ENCODE results near the gene ASB13. TPM values are rescaled to one million over a fixed set of nuclear protein-coding genes. Genes with fewer than 3 reads are reported as not detected.
A peak's percentile ranks its signal among the peaks of the same experiment; 100 is the strongest.

ASB13 gene
- total RNA-seq, 1 donor from 2014 or later: 15.3 TPM

DNA sequence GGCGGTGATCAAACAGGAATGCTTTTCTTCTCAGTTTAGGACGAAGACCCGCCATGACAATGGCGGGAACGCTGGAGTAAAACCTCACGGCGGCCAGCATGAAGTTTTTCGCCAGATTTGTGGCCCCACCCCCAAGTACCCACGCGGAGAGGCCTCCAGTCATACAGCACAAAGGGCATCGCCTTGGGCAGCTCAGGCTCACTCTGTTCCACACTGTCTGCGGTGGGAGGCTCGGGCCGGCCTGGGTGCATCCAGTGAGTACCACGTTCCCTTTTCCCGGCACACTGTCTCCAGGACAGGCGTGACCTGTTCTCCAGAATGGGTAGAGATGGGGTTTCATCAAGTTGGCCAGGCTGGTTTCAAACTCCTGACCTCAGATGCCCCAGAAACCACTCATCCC, 27.3 kb downstream of the ASB13 start:
- Histone ChIP-seq H3K36me3 (peaks cover 36 to 40% of the 10 kb centered on the region in 2 donors), H3K4me3 (no peak overlapping the region), H3K27ac (no peak overlapping the region), H3K9me3 (no peaks in the 10 kb centered on the region), H3K4me1 (peaks cover 0 to 10% of the 10 kb centered on the region in 2 donors), H3K27me3 (no peaks in the 10 kb centered on the region)
- TF ChIP-seq, protein P1, sequence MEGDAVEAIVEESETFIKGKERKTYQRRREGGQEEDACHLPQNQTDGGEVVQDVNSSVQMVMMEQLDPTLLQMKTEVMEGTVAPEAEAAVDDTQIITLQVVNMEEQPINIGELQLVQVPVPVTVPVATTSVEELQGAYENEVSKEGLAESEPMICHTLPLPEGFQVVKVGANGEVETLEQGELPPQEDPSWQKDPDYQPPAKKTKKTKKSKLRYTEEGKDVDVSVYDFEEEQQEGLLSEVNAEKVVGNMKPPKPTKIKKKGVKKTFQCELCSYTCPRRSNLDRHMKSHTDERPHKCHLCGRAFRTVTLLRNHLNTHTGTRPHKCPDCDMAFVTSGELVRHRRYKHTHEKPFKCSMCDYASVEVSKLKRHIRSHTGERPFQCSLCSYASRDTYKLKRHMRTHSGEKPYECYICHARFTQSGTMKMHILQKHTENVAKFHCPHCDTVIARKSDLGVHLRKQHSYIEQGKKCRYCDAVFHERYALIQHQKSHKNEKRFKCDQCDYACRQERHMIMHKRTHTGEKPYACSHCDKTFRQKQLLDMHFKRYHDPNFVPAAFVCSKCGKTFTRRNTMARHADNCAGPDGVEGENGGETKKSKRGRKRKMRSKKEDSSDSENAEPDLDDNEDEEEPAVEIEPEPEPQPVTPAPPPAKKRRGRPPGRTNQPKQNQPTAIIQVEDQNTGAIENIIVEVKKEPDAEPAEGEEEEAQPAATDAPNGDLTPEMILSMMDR (IDR thresholded peaks at IDR 0.05): no peak
- intact Hi-C loops (cut with DNase I): no loop called here
- no peak for DNase-seq (ENCODE audit: low spot score in 2 of 2)

DNA sequence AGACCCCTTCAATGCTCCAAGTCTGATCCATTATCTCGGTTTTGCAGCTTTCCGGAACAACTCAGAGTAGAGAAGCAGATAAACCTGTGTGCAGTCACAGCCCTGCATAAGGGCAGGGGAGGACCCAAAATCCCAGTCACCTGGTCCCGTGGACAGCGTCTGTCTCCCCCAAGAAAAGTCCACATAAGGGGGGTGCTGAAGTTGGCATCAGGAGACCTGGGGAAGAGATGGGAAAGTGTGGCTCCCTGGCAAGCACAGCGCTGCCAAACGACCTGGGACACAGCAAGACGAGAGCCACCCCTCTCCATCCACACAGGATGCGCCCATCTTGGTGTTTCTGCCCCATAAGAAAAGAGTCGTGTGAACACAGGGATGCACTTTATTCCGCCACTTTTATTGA, 27.9 kb downstream of the ASB13 start:
- H3K27ac ChIP-seq: no peak overlapping the region
- intact Hi-C loops (cut with DNase I): no loop called here
- no peaks in the 10 kb centered on the region for H3K27me3 ChIP-seq
- no peaks in the 10 kb centered on the region for H3K9me3 ChIP-seq
- H3K4me1 ChIP-seq: peaks cover 0 to 11% of the 10 kb centered on the region in 2 donors
- TF ChIP-seq, protein P1 (IDR thresholded peaks at IDR 0.05): no peak
- peaks cover 36 to 40% of the 10 kb centered on the region in 2 donors for H3K36me3 ChIP-seq
- no peak for DNase-seq (ENCODE audit: low spot score in 2 of 2)
- H3K4me3 ChIP-seq: no peak overlapping the region

DNA sequence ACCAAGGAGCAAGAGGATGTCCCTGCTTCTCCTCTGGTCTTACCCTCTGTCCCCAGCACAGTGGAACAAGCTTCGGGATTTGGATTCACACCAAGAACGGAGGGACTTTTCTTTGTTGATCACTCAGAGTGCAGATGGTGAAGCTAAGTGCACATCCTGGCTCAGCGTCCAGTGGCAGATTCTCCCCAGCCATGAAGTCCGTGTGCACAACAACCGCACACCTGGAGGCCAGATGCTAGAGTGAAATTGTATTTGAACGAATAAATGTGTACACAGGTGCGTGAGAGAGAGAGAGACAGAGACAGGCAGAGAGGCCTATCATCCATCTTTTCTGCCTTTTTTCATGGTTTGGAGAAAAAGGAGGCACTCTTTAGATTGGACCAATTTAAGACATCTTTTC, 31.5 kb downstream of the ASB13 start:
- TF ChIP-seq, protein P1 (IDR thresholded peaks at IDR 0.05): no peak
- DNase-seq (ENCODE audit: low spot score in 2 of 2): no peak
- Histone ChIP-seq H3K27ac (no peak overlapping the region), H3K9me3 (no peaks in the 10 kb centered on the region), H3K4me3 (no peak overlapping the region), H3K36me3 (peaks cover 15 to 17% of the 10 kb centered on the region in 2 donors), H3K4me1 (peaks cover 6 to 34% of the 10 kb centered on the region in 2 donors), H3K27me3 (no peaks in the 10 kb centered on the region)
- intact Hi-C loops (cut with DNase I): no loop called here

DNA sequence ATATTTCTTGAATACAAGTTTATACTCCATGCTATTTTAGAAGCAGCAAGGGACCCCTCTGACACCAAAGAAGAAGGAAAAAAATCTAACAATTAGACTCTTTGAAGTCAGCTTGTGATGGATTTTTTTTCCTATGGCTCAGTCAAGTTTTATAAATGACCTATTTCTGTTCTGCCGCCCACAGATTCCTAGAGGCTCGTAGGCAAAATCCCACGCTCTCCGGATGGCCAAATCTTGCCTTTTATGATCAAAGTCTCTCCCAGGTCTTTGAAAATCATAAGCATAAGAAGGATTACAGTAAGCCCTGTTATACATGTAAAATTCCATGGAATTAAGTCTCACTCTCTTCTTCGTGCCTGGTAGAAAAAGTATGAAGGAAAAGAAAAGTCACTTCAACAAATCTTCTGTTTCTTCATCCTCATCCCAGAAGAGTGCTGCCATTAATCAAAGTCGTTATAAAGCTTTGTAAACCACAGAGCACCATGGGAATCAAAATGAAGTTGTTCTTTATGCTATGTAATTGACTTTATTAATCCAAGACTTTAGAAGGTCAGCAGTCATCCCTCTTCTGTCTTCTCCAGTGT, 33.1 kb downstream of the ASB13 start:
- intact Hi-C loops (cut with DNase I): loop anchor here (2.0 kb wide), 2 partner anchors 34 to 52 kb away; partner anchors contain the start of genes ASB13 and TASOR2

DNA sequence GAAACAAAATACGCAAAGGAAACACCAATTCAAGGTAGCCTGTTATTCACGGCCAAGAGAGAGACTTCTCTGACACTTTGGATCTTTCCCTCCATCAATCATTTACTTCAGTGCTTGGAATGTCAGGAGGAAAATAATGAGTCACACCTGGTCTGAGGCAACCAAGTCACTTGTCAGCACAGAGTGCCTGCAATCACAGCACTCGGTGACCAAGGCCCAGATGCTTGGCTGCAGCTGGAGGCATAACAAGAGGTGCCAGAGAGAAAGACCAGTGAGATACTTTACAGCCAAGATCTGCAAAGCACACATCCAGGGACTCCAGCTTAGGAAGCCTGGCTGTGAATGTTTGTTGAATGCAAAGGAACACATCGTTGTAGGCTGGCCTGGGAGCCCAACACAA, 33.9 kb downstream of the ASB13 start:
- intact Hi-C loops (cut with DNase I): loop anchor here (2.0 kb wide), 2 partner anchors 34 to 52 kb away; partner anchors contain the start of genes ASB13 and TASOR2
- Histone ChIP-seq H3K9me3 (no peaks in the 10 kb centered on the region), H3K27me3 (no peaks in the 10 kb centered on the region), H3K27ac (peak overlapping the region; percentile 87 to 88), H3K4me1 (peaks cover 6 to 53% of the 10 kb centered on the region in 2 donors), H3K4me3 (peak overlapping the region in 1 of 2 donors; percentile 35), H3K36me3 (no peaks in the 10 kb centered on the region)
- TF ChIP-seq, protein P1 (IDR thresholded peaks at IDR 0.05): no peak
- peak in 1 of 2 donors; percentile 89 for DNase-seq (ENCODE audit: low spot score in 2 of 2)

More for the DNA sequence above, 33.1 kb downstream of the ASB13 start:
- Histone ChIP-seq H3K27ac (peak overlapping the region; percentile 87 to 88), H3K27me3 (no peaks in the 10 kb centered on the region), H3K4me1 (peaks cover 6 to 47% of the 10 kb centered on the region in 2 donors), H3K36me3 (peaks cover under 1% of the 10 kb centered on the region in 2 donors), H3K9me3 (no peaks in the 10 kb centered on the region), H3K4me3 (no peak overlapping the region)
- TF ChIP-seq, protein P1 (IDR thresholded peaks at IDR 0.05): no peak
- DNase-seq (ENCODE audit: low spot score in 2 of 2): no peak

All from ascending aorta (tissue), 2 donors.